Hematopoietic multipotent progenitor cell treated with erythropoietin and hydrocortisone succinate and interleukin-3 and kit ligand, for 15 days (in vitro differentiated cells): ENCODE results near the gene RAB8B.
A peak's percentile ranks its signal among the peaks of the same experiment; 100 is the strongest.
"Not testable (repeated sequence)": the region's sequence is repeated elsewhere in the genome, so short reads cannot be mapped to it uniquely, and the experiment has no call there.

Experiments
- DNase-seq: peaks from one replicate; pipeline ENCODE4 v3.0.0-alpha.2; 2015; ENCODE audit warnings: low spot score

Gene RAB8B

GRCh38 chr15:63237086-63237485 lies 47.7 kb downstream of the RAB8B start:
- not testable (repeated sequence) for DNase-seq

GRCh38 chr15:63238171-63238570 lies 48.8 kb downstream of the RAB8B start:
- no peak for DNase-seq

GRCh38 chr15:63238796-63239195 lies 49.4 kb downstream of the RAB8B start:
- DNase-seq = no peak

GRCh38 chr15:63240109-63240508 lies 50.7 kb downstream of the RAB8B start:
- no peak for DNase-seq

GRCh38 chr15:63241316-63241715 lies 51.9 kb downstream of the RAB8B start:
- DNase-seq = no peak

GRCh38 chr15:63243101-63243500 lies 53.7 kb downstream of the RAB8B start:
- DNase-seq = no peak

GRCh38 chr15:63243776-63244175 lies 54.4 kb downstream of the RAB8B start:
- no peak for DNase-seq

GRCh38 chr15:63244399-63244798 lies 55.0 kb downstream of the RAB8B start:
- no peak for DNase-seq

- no peak for DNase-seq
Measured at GRCh38 chr15:63244976-63245645, 55.7 kb downstream of the RAB8B start.

GRCh38 chr15:63246691-63247469 lies 57.5 kb downstream of the RAB8B start:
- DNase-seq = no peak

GRCh38 chr15:63250312-63250965 lies 61.0 kb downstream of the RAB8B start:
- no peak for DNase-seq

GRCh38 chr15:63251701-63252100 lies 62.3 kb downstream of the RAB8B start:
- no peak for DNase-seq

GRCh38 chr15:63252292-63252691 lies 62.9 kb downstream of the RAB8B start:
- peak; percentile 39 for DNase-seq

GRCh38 chr15:63254991-63255390 lies 65.6 kb downstream of the RAB8B start:
- no peak for DNase-seq

- no peak for DNase-seq
Measured at GRCh38 chr15:63255489-63255990, 66.1 kb downstream of the RAB8B start.

GRCh38 chr15:63256433-63257274 lies 67.2 kb downstream of the RAB8B start:
- no peak for DNase-seq

- no peak for DNase-seq
Measured at GRCh38 chr15:63258658-63259057, 69.3 kb downstream of the RAB8B start.

- DNase-seq = no peak
Measured at GRCh38 chr15:63260791-63261190, 71.4 kb downstream of the RAB8B start.

GRCh38 chr15:63261311-63261710 lies 71.9 kb downstream of the RAB8B start:
- DNase-seq = no peak

- no peak for DNase-seq
Measured at GRCh38 chr15:63263519-63263918, 74.1 kb downstream of the RAB8B start.

GRCh38 chr15:63264688-63265293 lies 75.4 kb downstream of the RAB8B start:
- DNase-seq = no peak

GRCh38 chr15:63274427-63274826 lies 85.0 kb downstream of the RAB8B start:
- DNase-seq = no peak
